ENCODE measurements around the gene GNAI2. TPM values are rescaled to one million over a fixed set of nuclear protein-coding genes. Genes with fewer than 3 reads are reported as not detected.

Gene GNAI2
- total and polyA plus RNA-seq, 8 donors = 26.9 to 104 (median 51.9) TPM

DNA sequence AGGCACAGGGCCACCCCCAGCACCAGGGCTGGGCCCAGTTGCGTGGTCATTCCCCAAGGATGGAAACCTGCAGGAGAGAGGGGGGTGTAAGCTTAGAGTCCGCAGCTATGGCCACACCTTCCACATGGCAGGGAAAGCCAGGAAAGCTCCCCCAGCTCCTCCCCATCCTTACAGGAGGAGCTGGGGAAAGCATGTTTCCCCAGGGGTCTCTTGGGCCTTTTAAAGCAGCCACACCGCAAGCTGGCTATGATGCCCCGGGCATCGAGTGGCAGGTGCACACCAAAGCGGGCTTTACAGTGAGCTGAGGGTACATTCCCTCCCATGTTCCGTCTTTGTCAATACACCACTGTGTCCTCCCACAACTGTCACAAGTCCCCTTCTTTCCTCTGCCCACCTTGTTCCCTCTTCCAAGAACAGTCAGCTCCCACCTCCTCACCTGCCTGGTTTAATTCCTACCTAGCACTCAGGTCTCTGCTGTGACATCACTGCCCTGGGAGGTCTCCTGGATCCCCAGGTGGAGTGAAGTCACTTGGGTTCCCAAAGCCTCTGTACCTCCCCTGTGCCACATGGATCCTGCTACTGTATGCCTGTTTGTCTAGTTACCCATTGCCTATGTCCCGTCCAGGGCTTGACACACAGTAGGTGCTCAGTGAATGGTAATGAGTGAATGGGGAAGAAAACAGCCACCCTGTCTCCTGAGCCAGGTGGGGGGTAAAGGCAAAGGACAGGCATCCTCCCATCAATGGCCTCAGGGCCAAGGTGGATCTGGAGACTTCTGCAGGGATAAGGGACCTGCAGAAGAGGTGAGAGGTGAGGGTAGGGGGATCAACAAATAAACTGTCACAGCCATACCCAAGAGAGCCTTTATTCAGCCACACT, 59.8 kb downstream of the GNAI2 start:
- no peak overlapping the region for H3K27ac ChIP-seq
- no peaks in the 10 kb centered on the region for H3K36me3 ChIP-seq
- WGBS, 2 donors = 87 to 94% methylated on average over 8 of the region's 8 CpGs
- no peaks in the 10 kb centered on the region for H3K27me3 ChIP-seq
- no peak overlapping the region for H3K4me3 ChIP-seq
- H3K4me1 ChIP-seq = peaks cover 21 to 27% (median 21%) of the 10 kb centered on the region in 3 donors
- ATAC-seq (no peak), FAIRE-seq (no peak), DNase-seq (no peak)
- TF ChIP-seq, protein P1, sequence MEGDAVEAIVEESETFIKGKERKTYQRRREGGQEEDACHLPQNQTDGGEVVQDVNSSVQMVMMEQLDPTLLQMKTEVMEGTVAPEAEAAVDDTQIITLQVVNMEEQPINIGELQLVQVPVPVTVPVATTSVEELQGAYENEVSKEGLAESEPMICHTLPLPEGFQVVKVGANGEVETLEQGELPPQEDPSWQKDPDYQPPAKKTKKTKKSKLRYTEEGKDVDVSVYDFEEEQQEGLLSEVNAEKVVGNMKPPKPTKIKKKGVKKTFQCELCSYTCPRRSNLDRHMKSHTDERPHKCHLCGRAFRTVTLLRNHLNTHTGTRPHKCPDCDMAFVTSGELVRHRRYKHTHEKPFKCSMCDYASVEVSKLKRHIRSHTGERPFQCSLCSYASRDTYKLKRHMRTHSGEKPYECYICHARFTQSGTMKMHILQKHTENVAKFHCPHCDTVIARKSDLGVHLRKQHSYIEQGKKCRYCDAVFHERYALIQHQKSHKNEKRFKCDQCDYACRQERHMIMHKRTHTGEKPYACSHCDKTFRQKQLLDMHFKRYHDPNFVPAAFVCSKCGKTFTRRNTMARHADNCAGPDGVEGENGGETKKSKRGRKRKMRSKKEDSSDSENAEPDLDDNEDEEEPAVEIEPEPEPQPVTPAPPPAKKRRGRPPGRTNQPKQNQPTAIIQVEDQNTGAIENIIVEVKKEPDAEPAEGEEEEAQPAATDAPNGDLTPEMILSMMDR (IDR thresholded peaks at IDR 0.05) = no peak
- intact Hi-C loops (cut with DNase I) = no loop called here
- H3K9me3 ChIP-seq = no peaks in the 10 kb centered on the region

DNA sequence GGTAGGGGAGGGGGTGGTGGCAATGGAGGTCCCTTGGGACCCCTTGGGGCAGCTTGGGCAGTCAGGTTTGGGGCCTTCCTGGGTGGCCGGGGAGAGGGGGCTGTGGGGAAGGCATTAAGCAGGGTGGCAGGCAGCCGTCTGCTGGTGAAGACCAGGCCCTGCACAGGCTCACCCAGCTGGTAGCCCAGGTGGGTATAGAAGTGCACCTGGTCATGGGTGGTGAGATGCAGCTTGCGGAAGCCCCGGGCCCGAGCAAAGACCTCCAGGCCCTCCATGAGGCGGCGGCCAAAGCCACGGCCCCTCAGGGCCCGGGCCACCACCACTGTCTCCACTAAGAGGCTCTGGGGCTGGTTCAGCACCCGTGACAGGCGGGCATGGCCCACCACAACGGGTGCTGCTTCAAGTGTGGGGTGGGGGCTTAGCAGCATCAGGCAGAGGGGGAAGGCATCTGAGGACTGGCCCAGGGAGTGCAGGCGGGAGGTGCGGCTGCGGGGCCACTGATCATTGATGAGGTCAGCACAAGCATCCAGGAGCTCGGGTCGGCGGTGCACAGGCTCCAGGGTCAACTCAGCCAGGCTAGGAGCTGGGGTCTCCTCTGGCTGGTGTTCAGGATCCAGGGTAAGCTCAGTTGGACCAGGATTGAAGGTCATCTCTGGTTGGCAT, 60.8 kb downstream of the GNAI2 start:
- H3K4me1 ChIP-seq = peaks cover 21 to 22% (median 21%) of the 10 kb centered on the region in 3 donors
- no peak for FAIRE-seq
- WGBS, 2 donors = 88 to 89% methylated on average over 18 of the region's 18 CpGs

DNA sequence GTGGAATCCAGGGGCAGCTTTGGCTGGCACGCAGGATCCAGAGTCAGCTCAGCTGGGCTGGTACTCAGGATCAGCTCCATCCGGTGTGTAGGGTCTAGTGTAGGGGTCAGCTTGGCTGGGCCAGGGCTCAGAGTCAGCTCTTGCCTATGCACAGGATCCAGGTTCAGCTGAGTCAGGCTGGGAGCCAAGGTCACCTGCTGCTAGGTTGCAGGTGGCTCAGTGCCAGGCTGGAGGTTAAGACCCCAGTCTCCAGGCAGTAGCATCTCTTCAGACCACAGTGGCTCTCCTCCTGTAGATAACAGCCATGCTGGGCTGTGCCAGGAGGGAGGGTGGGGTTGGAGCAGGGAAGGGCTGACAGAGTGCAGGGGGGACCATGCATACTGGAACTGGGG, 61.4 kb downstream of the GNAI2 start:
- ATAC-seq (no peak), DNase-seq (peak in 3 of 6 donors; percentile 52 to 84 (median 71)), FAIRE-seq (no peak)
- TF ChIP-seq, protein P1 (IDR thresholded peaks at IDR 0.05) = no peak
- Histone ChIP-seq H3K36me3 (no peaks in the 10 kb centered on the region), H3K4me1 (peaks cover 21 to 22% (median 21%) of the 10 kb centered on the region in 3 donors), H3K27me3 (no peaks in the 10 kb centered on the region), H3K9me3 (no peaks in the 10 kb centered on the region), H3K27ac (no peak overlapping the region), H3K4me3 (no peak overlapping the region)
- intact Hi-C loops (cut with DNase I) = no loop called here
- 39 to 57% methylated on average over 2 of the region's 2 CpGs for WGBS, 2 donors

More for the DNA sequence above, 60.8 kb downstream of the GNAI2 start:
- Histone ChIP-seq H3K27me3 (no peaks in the 10 kb centered on the region), H3K9me3 (no peaks in the 10 kb centered on the region), H3K27ac (no peak overlapping the region), H3K4me3 (no peak overlapping the region), H3K36me3 (no peaks in the 10 kb centered on the region)
- DNase-seq = peak in 2 of 6 donors; percentile 31 to 77
- intact Hi-C loops (cut with DNase I) = no loop called here
- TF ChIP-seq, protein P1 (IDR thresholded peaks at IDR 0.05) = no peak
- no peak for ATAC-seq

DNA sequence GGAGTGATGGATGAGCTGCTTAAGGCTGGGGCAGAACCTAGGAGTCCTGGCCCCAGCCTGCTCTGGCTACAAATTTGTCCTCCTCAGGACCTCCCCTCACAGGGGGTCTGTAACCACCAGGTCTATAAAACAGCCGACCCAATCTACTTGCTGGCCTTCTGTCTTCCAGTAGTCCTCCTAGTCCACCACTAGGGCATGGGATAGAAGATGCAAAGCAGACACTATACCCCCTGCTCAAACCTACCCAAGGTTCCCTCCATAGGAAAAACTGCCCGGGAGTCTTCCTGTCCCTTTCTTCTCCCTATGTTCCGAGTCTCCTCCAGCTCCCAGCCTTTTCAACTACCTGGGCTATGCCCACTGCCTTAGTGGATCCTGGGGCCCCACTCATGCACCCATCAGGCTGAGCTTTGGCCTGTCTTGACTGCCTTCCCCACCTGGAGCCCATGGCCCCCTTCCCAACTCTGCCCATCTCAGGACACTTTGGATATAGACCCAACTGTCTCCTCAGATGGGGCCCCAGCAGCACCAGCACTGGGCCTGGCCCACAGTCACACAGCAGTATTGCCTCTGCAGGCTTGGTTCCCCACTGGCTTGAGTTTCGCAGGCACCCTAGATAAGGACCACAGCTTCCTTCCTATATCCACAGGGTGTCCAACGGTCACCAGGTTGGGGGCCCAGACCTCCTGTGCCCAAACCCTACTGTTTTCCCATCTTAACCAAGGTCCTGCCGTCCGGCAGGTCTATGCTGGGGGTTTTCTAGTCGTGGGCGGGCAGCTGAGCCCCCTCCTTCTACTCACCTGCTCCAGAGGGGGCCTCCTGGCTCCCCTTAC, 62.1 kb downstream of the GNAI2 start:
- no peak for FAIRE-seq
- WGBS, 2 donors = 56 to 58% methylated on average over 9 of the region's 9 CpGs
- no peak for DNase-seq
- no peak for ATAC-seq
- H3K9me3 ChIP-seq = no peaks in the 10 kb centered on the region
- TF ChIP-seq, protein P1 (IDR thresholded peaks at IDR 0.05) = no peak
- H3K27ac ChIP-seq = peak overlapping the region; percentile 61 to 83 (median 79)
- intact Hi-C loops (cut with DNase I) = no loop called here
- H3K27me3 ChIP-seq = no peaks in the 10 kb centered on the region
- H3K4me3 ChIP-seq = peak overlapping the region in 3 of 4 donors; percentile 48 to 67 (median 55)
- peaks cover 15 to 17% (median 16%) of the 10 kb centered on the region in 3 donors for H3K4me1 ChIP-seq
- no peaks in the 10 kb centered on the region for H3K36me3 ChIP-seq

Data from pancreas (tissue), 10 donors.